Trophoblast cell (in vitro differentiated cells and primary cell): ENCODE results near the gene COL4A6.

Source experiments
- DNase-seq, 2 donors: peaks; one replicate each; pipeline ENCODE4 v3.0.0-alpha.2; 2016
- H2AFZ ChIP-seq: 2 replicates; pipeline ENCODE4 v1.6.1; 2013; ENCODE audit warnings: low read length, moderate library complexity, mild to moderate bottlenecking; ENCODE audit not compliant: insufficient read depth, poor library complexity
- H2AK5ac ChIP-seq: 2 replicates; pipeline ENCODE4 v1.6.1; 2013; ENCODE audit warnings: mild to moderate bottlenecking, low read length
- H2BK120ac ChIP-seq: 2 replicates; pipeline ENCODE4 v1.6.1; 2013; ENCODE audit warnings: low read length, mild to moderate bottlenecking, moderate library complexity; ENCODE audit not compliant: insufficient read depth, poor library complexity
- H2BK12ac ChIP-seq: 2 replicates; pipeline ENCODE4 v1.6.1; 2013; ENCODE audit warnings: mild to moderate bottlenecking, low read length, moderate library complexity
- H2BK5ac ChIP-seq: 2 replicates; pipeline ENCODE4 v1.6.1; 2013; ENCODE audit warnings: low read length, low read depth, moderate library complexity, mild to moderate bottlenecking; ENCODE audit not compliant: poor library complexity
- H3K14ac ChIP-seq: 2 replicates; pipeline ENCODE4 v1.6.1; 2013; ENCODE audit warnings: mild to moderate bottlenecking, low read length
- H3K18ac ChIP-seq: 2 replicates; pipeline ENCODE4 v1.6.1; 2013; ENCODE audit warnings: mild to moderate bottlenecking, low read length
- H3K23ac ChIP-seq: 2 replicates; pipeline ENCODE4 v1.6.1; 2013; ENCODE audit warnings: low read length
- H3K27ac ChIP-seq: 2 replicates; pipeline ENCODE4 v1.5.1; 2013; ENCODE audit warnings: low read depth, mild to moderate bottlenecking, inconsistent platforms, low read length, moderate library complexity
- H3K27me3 ChIP-seq: 2 replicates; pipeline ENCODE4 v1.6.1; 2013; ENCODE audit warnings: inconsistent platforms, mild to moderate bottlenecking, low read length, moderate library complexity; ENCODE audit not compliant: insufficient read depth
- H3K36me3 ChIP-seq, 2 experiments: 1 replicate in 1 of 2; 2 replicates in 1 of 2; pipeline ENCODE4 v1.6.1; 2013; ENCODE audit warnings: low read length in 2 of 2, mild to moderate bottlenecking in 2 of 2, moderate library complexity in 1 of 2; ENCODE audit not compliant: insufficient read depth in 2 of 2, control insufficient read depth in 1 of 2
- H3K4ac ChIP-seq: 2 replicates; pipeline ENCODE4 v1.6.1; 2013; ENCODE audit warnings: low read depth, mild to moderate bottlenecking, low read length, moderate library complexity
- H3K4me1 ChIP-seq, 2 experiments: 1 replicate in 1 of 2; 2 replicates in 1 of 2; pipeline ENCODE4 v1.6.1; 2013; ENCODE audit warnings: low read length in 2 of 2, mild to moderate bottlenecking in 2 of 2, moderate library complexity in 1 of 2; ENCODE audit not compliant: insufficient read depth in 2 of 2, control insufficient read depth in 1 of 2
- H3K4me2 ChIP-seq: 2 replicates; pipeline ENCODE4 v1.6.1; 2013; ENCODE audit warnings: inconsistent platforms, mild to moderate bottlenecking, low read length, moderate library complexity
- H3K4me3 ChIP-seq: 2 replicates; pipeline ENCODE4 v1.5.1; 2013; ENCODE audit warnings: mild to moderate bottlenecking, low read depth, low read length, inconsistent platforms
- H3K79me1 ChIP-seq: one replicate; pipeline ENCODE4 v1.6.1; 2013; ENCODE audit warnings: low read length
- H3K79me2 ChIP-seq: 2 replicates; pipeline ENCODE4 v1.6.1; 2013; ENCODE audit warnings: low read length, mild to moderate bottlenecking; ENCODE audit not compliant: control insufficient read depth, insufficient read depth, poor library complexity
- H3K9ac ChIP-seq: 2 replicates; pipeline ENCODE4 v1.6.1; 2013; ENCODE audit warnings: mild to moderate bottlenecking, low read length
- H3K9me3 ChIP-seq: 2 replicates; pipeline ENCODE4 v1.6.1; 2013; ENCODE audit warnings: low read depth, mild to moderate bottlenecking, control low read depth, inconsistent platforms, low read length; ENCODE audit not compliant: insufficient read depth
- H4K12ac ChIP-seq: 2 replicates; pipeline ENCODE4 v1.6.1; 2013; ENCODE audit warnings: low read depth, mild to moderate bottlenecking, low read length, moderate library complexity
- H4K8ac ChIP-seq: 2 replicates; pipeline ENCODE4 v1.6.1; 2013; ENCODE audit warnings: low read depth, mild to moderate bottlenecking, low read length, moderate library complexity
- H4K91ac ChIP-seq: one replicate; pipeline ENCODE4 v1.6.1; 2013; ENCODE audit warnings: low read depth, mild to moderate bottlenecking, low read length, moderate library complexity
- WGBS: extraction: QIAGEN DNeasy Blood & Tissue Kit; methylation state at CpG from one replicate; pipeline ENCODE4 v1.1.7; 2013; ENCODE audit warnings: missing lambda C conversion rate; ENCODE audit not compliant: insufficient read length, insufficient coverage; ENCODE audit errors: extremely low coverage; 5-methylcytosine and 5-hydroxymethylcytosine counted together

The COL4A6 gene

DNA sequence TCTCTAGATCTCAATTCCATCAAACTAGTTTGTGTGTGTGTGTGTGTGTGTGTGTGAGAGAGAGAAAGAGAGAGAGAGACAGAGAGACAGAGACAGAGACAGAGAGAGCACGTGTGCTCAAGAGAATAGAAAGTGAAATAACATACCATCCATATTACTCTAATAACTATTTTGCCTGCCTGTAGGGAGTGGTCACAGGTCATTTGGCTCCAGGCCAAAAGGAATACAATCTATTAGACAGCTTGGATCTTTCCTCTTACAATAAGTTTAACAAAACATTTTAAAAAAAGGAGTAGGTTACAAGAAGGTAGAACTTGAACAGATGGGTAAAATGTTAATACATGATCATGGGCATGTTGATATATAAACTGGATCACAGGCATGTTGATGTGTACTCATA, 76.2 kb downstream of the COL4A6 start:
- Histone ChIP-seq H2BK120ac (no peak overlapping the region), H3K36me3 (no peaks in the 10 kb centered on the region), H3K27me3 (no peaks in the 10 kb centered on the region), H2AFZ (no peak overlapping the region), H2AK5ac (no peak overlapping the region), H2BK12ac (no peak overlapping the region), H3K9me3 (no peaks in the 10 kb centered on the region), H2BK5ac (no peak overlapping the region), H3K4me2 (no peak overlapping the region), H3K23ac (no peak overlapping the region), H4K8ac (no peak overlapping the region), H3K4me3 (no peak overlapping the region), H3K79me2 (no peaks in the 10 kb centered on the region), H3K18ac (no peak overlapping the region), H3K27ac (no peak overlapping the region), H4K91ac (no peak overlapping the region), H3K4ac (no peak overlapping the region), H3K14ac (no peak overlapping the region), H3K79me1 (no peaks in the 10 kb centered on the region), H3K9ac (no peak overlapping the region), H3K4me1 (no peaks in the 10 kb centered on the region), H4K12ac (no peak overlapping the region)
- peak in 1 of 2 donors; percentile 47 for DNase-seq
- no CpG with 5 or more reads among the region's 1 CpG for WGBS

GRCh38 chrX:108361316-108361715, 76.9 kb downstream of the COL4A6 start:
- Histone ChIP-seq H3K79me2 (no peaks in the 10 kb centered on the region), H2AFZ (no peak overlapping the region), H2BK12ac (no peak overlapping the region), H3K18ac (no peak overlapping the region), H3K4me2 (no peak overlapping the region), H2BK120ac (no peak overlapping the region), H3K4ac (no peak overlapping the region), H4K91ac (no peak overlapping the region), H3K36me3 (no peaks in the 10 kb centered on the region), H3K9me3 (no peaks in the 10 kb centered on the region), H3K23ac (no peak overlapping the region), H3K27me3 (no peaks in the 10 kb centered on the region), H3K27ac (no peak overlapping the region), H2BK5ac (no peak overlapping the region), H2AK5ac (no peak overlapping the region), H3K4me3 (no peak overlapping the region), H3K4me1 (no peaks in the 10 kb centered on the region), H3K9ac (no peak overlapping the region), H4K8ac (no peak overlapping the region), H3K79me1 (no peaks in the 10 kb centered on the region), H4K12ac (no peak overlapping the region), H3K14ac (no peak overlapping the region)
- no peak for DNase-seq
- no CpG with 5 or more reads among the region's 2 CpGs for WGBS

GRCh38 chrX:108359806-108360602, 78.2 kb downstream of the COL4A6 start:
- Histone ChIP-seq H2BK12ac (no peak overlapping the region), H3K4me1 (no peaks in the 10 kb centered on the region), H3K23ac (no peak overlapping the region), H3K79me1 (no peaks in the 10 kb centered on the region), H4K8ac (no peak overlapping the region), H4K12ac (no peak overlapping the region), H2AK5ac (no peak overlapping the region), H2AFZ (no peak overlapping the region), H3K18ac (no peak overlapping the region), H3K4ac (no peak overlapping the region), H2BK5ac (no peak overlapping the region), H3K79me2 (no peaks in the 10 kb centered on the region), H2BK120ac (no peak overlapping the region), H3K36me3 (no peaks in the 10 kb centered on the region), H3K4me2 (no peak overlapping the region), H3K4me3 (no peak overlapping the region), H4K91ac (no peak overlapping the region), H3K9ac (no peak overlapping the region), H3K27me3 (no peaks in the 10 kb centered on the region), H3K27ac (no peak overlapping the region), H3K14ac (no peak overlapping the region), H3K9me3 (no peaks in the 10 kb centered on the region)
- DNase-seq = no peak
- WGBS = no CpG with 5 or more reads among the region's 4 CpGs

DNA sequence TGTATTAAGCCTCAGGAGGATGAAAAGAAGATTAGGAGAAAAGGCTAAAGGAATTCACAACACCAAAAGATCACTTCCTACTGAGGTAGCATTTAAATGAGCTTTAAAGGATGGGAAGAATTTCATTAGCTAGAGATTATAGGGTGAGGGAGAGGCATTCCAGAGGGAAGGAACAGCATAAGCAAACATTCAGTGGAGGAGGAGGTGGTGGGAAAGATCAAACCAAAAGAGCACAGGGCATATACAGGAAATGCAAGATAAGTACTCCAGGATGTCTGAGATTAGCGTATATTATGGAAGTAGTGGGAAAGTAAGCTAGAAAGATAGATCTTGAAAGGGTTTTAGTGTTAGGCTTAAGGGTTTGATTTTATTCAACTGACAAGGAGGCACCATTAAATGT, 84.8 kb downstream of the COL4A6 start:
- Histone ChIP-seq H3K4ac (no peak overlapping the region), H3K79me2 (no peaks in the 10 kb centered on the region), H3K27me3 (no peaks in the 10 kb centered on the region), H3K27ac (no peak overlapping the region), H2BK120ac (no peak overlapping the region), H2AFZ (no peak overlapping the region), H3K36me3 (no peaks in the 10 kb centered on the region), H3K4me2 (no peak overlapping the region), H3K9ac (no peak overlapping the region), H3K4me3 (no peak overlapping the region), H2AK5ac (no peak overlapping the region), H4K12ac (no peak overlapping the region), H3K4me1 (no peaks in the 10 kb centered on the region), H2BK5ac (no peak overlapping the region), H3K14ac (no peak overlapping the region), H4K91ac (no peak overlapping the region), H4K8ac (no peak overlapping the region), H2BK12ac (no peak overlapping the region), H3K18ac (no peak overlapping the region), H3K23ac (no peak overlapping the region), H3K79me1 (no peaks in the 10 kb centered on the region), H3K9me3 (no peaks in the 10 kb centered on the region)
- no peak for DNase-seq
- WGBS = no CpG with 5 or more reads among the region's 1 CpG
